OCI-M1 (cell line): Measurements from ENCODE around the gene COG3.

Experiments used
- DNase-seq: peaks from one replicate; lab custom pipeline; 2025; lab: John Stamatoyannopoulos, UW

COG3 gene

GRCh38 chr13:45545686-45546409, 81.1 kb downstream of the COG3 start:
- DNase-seq: no peak

- no peak for DNase-seq
Measured at GRCh38 chr13:45546410-45546765, 81.6 kb downstream of the COG3 start.

GRCh38 chr13:45548281-45548680, 83.5 kb downstream of the COG3 start:
- no peak for DNase-seq

GRCh38 chr13:45554604-45555109, 89.9 kb downstream of the COG3 start:
- DNase-seq: no peak

- DNase-seq: peak; percentile 7
Measured at GRCh38 chr13:45564133-45564776, 99.5 kb downstream of the COG3 start.

- DNase-seq: no peak
Measured at GRCh38 chr13:45565331-45565730, 100.6 kb downstream of the COG3 start.

GRCh38 chr13:45575146-45575829, 110.5 kb downstream of the COG3 start:
- no peak for DNase-seq

GRCh38 chr13:45575830-45576180, 111.1 kb downstream of the COG3 start:
- no peak for DNase-seq

GRCh38 chr13:45576466-45576865, 111.7 kb downstream of the COG3 start:
- DNase-seq: no peak

GRCh38 chr13:45582408-45583076, 117.8 kb downstream of the COG3 start:
- no peak for DNase-seq

GRCh38 chr13:45584816-45585215, 120.1 kb downstream of the COG3 start:
- DNase-seq: no peak
